HepG2 (cell line): ENCODE measurements around the gene COX4I2. TPM values are rescaled to one million over a fixed set of nuclear protein-coding genes. Genes with fewer than 3 reads are reported as not detected.

Source experiments
- AGO1 ChIP-seq: fragments of 200-400 bp; formaldehyde crosslinking; IDR thresholded peaks from 2 replicates; pipeline ENCODE4 v1.6.1; 2017; ENCODE audit warnings: mild to moderate bottlenecking, low read depth, low read length, moderate library complexity; ENCODE audit not compliant: poor library complexity, severe bottlenecking
- CBX2 ChIP-seq, 2 experiments: fragments of 200-600 bp in 1 of 2; sonication (generic); formaldehyde crosslinking in 1 of 2; IDR thresholded peaks; 2 replicates each; pipeline versions ENCODE4 v1.7.0 to v1.8.1; 2018 to 2022; ENCODE audit warnings: low read depth in 2 of 2, low read length in 1 of 2, mild to moderate bottlenecking in 1 of 2, missing genetic modification reagents in 1 of 2
- DR1 ChIP-seq: sonication (generic); formaldehyde crosslinking; IDR thresholded peaks from 2 replicates; pipeline ENCODE4 v1.8.0; 2021; ENCODE audit warnings: mild to moderate bottlenecking, missing genetic modification reagents, inconsistent platforms
- ETV5 ChIP-seq: IDR thresholded peaks from 2 replicates; pipeline ENCODE4 v1.6.1; 2018; ENCODE audit warnings: missing biosample characterization, missing genetic modification reagents, inconsistent platforms, borderline replicate concordance
- FIP1L1 ChIP-seq: fragments of 200-400 bp; formaldehyde crosslinking; IDR thresholded peaks from 2 replicates; pipeline ENCODE4 v1.6.1; 2018; ENCODE audit warnings: low read depth, mild to moderate bottlenecking, low read length, moderate library complexity, borderline replicate concordance; ENCODE audit not compliant: insufficient read depth
- HHEX ChIP-seq: IDR thresholded peaks from 2 replicates; pipeline ENCODE4 v1.6.1; 2016; ENCODE audit warnings: control low read depth
- HNF1A ChIP-seq, 2 experiments: sonication (generic) in 1 of 2; formaldehyde crosslinking in 1 of 2; IDR thresholded peaks; 2 replicates each; pipeline versions ENCODE4 v1.4.0 to v1.6.1; 2016 to 2020; ENCODE audit warnings: borderline replicate concordance in 1 of 2, low read depth in 1 of 2, mild to moderate bottlenecking in 1 of 2, missing genetic modification reagents in 1 of 2
- MIER3 ChIP-seq: IDR thresholded peaks from 2 replicates; pipeline ENCODE4 v1.6.1; 2016; ENCODE audit warnings: missing compliant biosample characterization, borderline replicate concordance
- PREB ChIP-seq: sonication (generic); formaldehyde crosslinking; IDR thresholded peaks from 2 replicates; pipeline ENCODE4 v1.4.0; 2020; ENCODE audit warnings: missing genetic modification reagents
- SIX4 ChIP-seq: sonication (generic); formaldehyde crosslinking; IDR thresholded peaks from 2 replicates; pipeline ENCODE4 v1.4.0; 2020; ENCODE audit warnings: missing genetic modification reagents
- STAG1 ChIP-seq: sonication (generic); formaldehyde crosslinking; IDR thresholded peaks from 2 replicates; pipeline ENCODE4 v1.4.0; 2020; ENCODE audit warnings: missing genetic modification reagents
- TCF7L2 ChIP-seq: IDR thresholded peaks from 2 replicates; pipeline ENCODE4 v1.6.1; 2011; ENCODE audit warnings: mild to moderate bottlenecking, low read depth, low read length, moderate library complexity
- THAP7 ChIP-seq: sonication (generic); formaldehyde crosslinking; IDR thresholded peaks from 2 replicates; pipeline ENCODE4 v1.8.1; 2023; ENCODE audit warnings: mild to moderate bottlenecking, missing genetic modification reagents
- YEATS4 ChIP-seq: sonication (generic); formaldehyde crosslinking; IDR thresholded peaks from 2 replicates; pipeline ENCODE4 v1.4.0; 2020; ENCODE audit warnings: missing genetic modification reagents, borderline replicate concordance
- ZBTB38 ChIP-seq: sonication (generic); formaldehyde crosslinking; IDR thresholded peaks from 2 replicates; pipeline ENCODE4 v1.5.1; 2020; ENCODE audit warnings: mild to moderate bottlenecking, missing genetic modification reagents
- ZNF354B ChIP-seq: sonication (generic); formaldehyde crosslinking; IDR thresholded peaks from 2 replicates; pipeline ENCODE4 v1.8.0; 2022; ENCODE audit warnings: mild to moderate bottlenecking, missing genetic modification reagents
- ZNF550 ChIP-seq: sonication (generic); formaldehyde crosslinking; IDR thresholded peaks from 2 replicates; pipeline ENCODE4 v1.4.0; 2020; ENCODE audit warnings: mild to moderate bottlenecking, missing genetic modification reagents, borderline replicate concordance
- ZNF597 ChIP-seq: sonication (generic); formaldehyde crosslinking; IDR thresholded peaks from 2 replicates; pipeline ENCODE4 v1.5.0; 2020; ENCODE audit warnings: missing genetic modification reagents
- ZNF619 ChIP-seq: sonication (generic); formaldehyde crosslinking; IDR thresholded peaks from 2 replicates; pipeline ENCODE4 v1.4.0; 2020; ENCODE audit warnings: mild to moderate bottlenecking, missing genetic modification reagents
- ZNF75D ChIP-seq: sonication (generic); formaldehyde crosslinking; IDR thresholded peaks from 2 replicates; pipeline ENCODE4 v1.8.1; 2023; ENCODE audit warnings: missing genetic modification reagents, mild to moderate bottlenecking, borderline replicate concordance
- polyA plus RNA-seq, 8 experiments: library from polyadenylated mRNA; depleted of rRNA in 3 of 8; stranded (reverse) in 7 of 8; unstranded in 1 of 8; fragments of >200 nt; fragmentation: Illumina TruSeq in 4 of 8; extraction: Trizol in 4 of 8; gene quantifications; 2 replicates each; pipeline versions ENCODE4 v1.2.1 to v1.2.3, GENCODE V29; 2011 to 2016; ENCODE audit warnings: low read depth in 4 of 8, missing spikeins in 1 of 8, mixed read lengths in 1 of 8; ENCODE audit not compliant: insufficient read depth in 1 of 8
- total RNA-seq, 5 experiments: library from RNA; depleted of rRNA; stranded (reverse); fragments of >200 nt; fragmentation: Illumina TruSeq; extraction: Trizol; gene quantifications; 2 replicates each; pipeline ENCODE4 v1.2.3, GENCODE V29; 2016; ENCODE audit warnings: low read depth in 1 of 5

The COX4I2 gene
- total and polyA plus RNA-seq, 2 of the 13 experiments (the other 11 are each of a cell fraction or from before 2014, with no cell fraction given), result 1.1 TPM; not detected in 1

GRCh38 chr20:31606804-31607639 lies 30.7 kb upstream of the COX4I2 start (continued):
- TF ChIP-seq STAG1 (CRISPR knock-in tag) (peak; percentile 11; the same call in 1 of the 2 replicates), HNF1A (IDR thresholded peaks at IDR 0.05; ENCODE audit: low read depth) (peak; percentile 74), HNF1A (CRISPR knock-in tag; IDR thresholded peaks at IDR 0.05; ENCODE audit: borderline replicate concordance) (peak; percentile 79; the same call in 1 of the 2 replicates), CBX2 (IDR thresholded peaks at IDR 0.05; ENCODE audit: low read depth, low read length) (no peak), CBX2 (CRISPR knock-in tag; IDR thresholded peaks at IDR 0.05; ENCODE audit: low read depth) (peak; percentile 37; the same call in 1 of the 2 replicates), ZNF354B (CRISPR knock-in tag) (no peak; the same call in 1 of the 2 replicates), ZNF550 (CRISPR knock-in tag) (0 out of 2 replicates have a peak, but pooled peaks have one; percentile 1), THAP7 (0 out of 2 replicates have a peak, but pooled peaks have one; percentile 77), YEATS4 (CRISPR knock-in tag) (peak; percentile 68), TCF7L2 (no peak), HHEX (CRISPR knock-in tag) (no peak), ZBTB38 (CRISPR knock-in tag) (peak; percentile 57), ETV5 (CRISPR knock-in tag) (peak; percentile 39; the same call in 1 of the 2 replicates), ZNF597 (CRISPR knock-in tag) (no peak), SIX4 (peak; percentile 66; the same call in 1 of the 2 replicates), ZNF619 (0 out of 2 replicates have a peak, but pooled peaks have one; percentile 6), ZNF75D (CRISPR knock-in tag) (peak; percentile 45; the same call in 1 of the 2 replicates), PREB (CRISPR knock-in tag) (no peak), DR1 (CRISPR knock-in tag) (peak; percentile 24; the same call in 1 of the 2 replicates), MIER3 (CRISPR knock-in tag) (0 out of 2 replicates have a peak, but pooled peaks have one; percentile 8), FIP1L1 (no peak; the same call in 1 of the 2 replicates), AGO1 (peak; percentile 99)
